MCF 10A (cell line): Measurements from ENCODE around the gene TANGO6. TPM values are rescaled to one million over a fixed set of nuclear protein-coding genes. Genes with fewer than 3 reads are reported as not detected.

Experiments
- BruUV-seq: library from RNA; stranded (reverse); fragments of 400-500 nt; replicated peaks from 2 replicates; lab custom pipeline; 2021; lab: Mats Ljungman, UMichigan
- CTCF ChIA-PET: fragments of 300-600 bp; sonication (Branson Sonifier 250); formaldehyde crosslinking; extraction: SDS; loops from one replicate; lab custom pipeline; 2021; ENCODE audit warnings: antibody characterized with exemption, inconsistent platforms; lab: Yijun Ruan, JAX
- POLR2A ChIA-PET: fragments of 300-600, 350-650 bp; sonication (Branson Sonifier 250); formaldehyde crosslinking; extraction: SDS; loops from one replicate; lab custom pipeline; 2020; ENCODE audit warnings: antibody characterized with exemption, inconsistent platforms; lab: Yijun Ruan, JAX
- DNase-seq: peaks from one replicate; pipeline ENCODE4 v3.0.0-alpha.2; 2018; ENCODE audit not compliant: unreplicated experiment
- H3K27ac Mint-ChIP-seq: one replicate; pipeline ENCODE4 v1.8.0; 2022; ENCODE audit warnings: mild to moderate bottlenecking, low read depth, mixed read lengths; ENCODE audit not compliant: unreplicated experiment
- H3K27me3 Mint-ChIP-seq: one replicate; pipeline ENCODE4 v1.8.0; 2022; ENCODE audit warnings: mixed read lengths; ENCODE audit not compliant: insufficient read depth, unreplicated experiment
- H3K36me3 Mint-ChIP-seq: one replicate; pipeline ENCODE4 v1.8.0; 2022; ENCODE audit warnings: mild to moderate bottlenecking, moderate library complexity, mixed read lengths; ENCODE audit not compliant: insufficient read depth, unreplicated experiment
- H3K4me1 Mint-ChIP-seq: one replicate; pipeline ENCODE4 v1.8.0; 2022; ENCODE audit warnings: mixed read lengths; ENCODE audit not compliant: insufficient read depth, unreplicated experiment
- H3K4me3 Mint-ChIP-seq: one replicate; pipeline ENCODE4 v1.8.0; 2022; ENCODE audit warnings: mild to moderate bottlenecking, moderate library complexity, mixed read lengths; ENCODE audit not compliant: unreplicated experiment
- H3K9me3 Mint-ChIP-seq: one replicate; pipeline ENCODE4 v1.8.0; 2022; ENCODE audit warnings: mixed read lengths; ENCODE audit not compliant: unreplicated experiment
- CTCF ChIP-seq: fragments of 200-600 bp; IDR thresholded peaks from one replicate; pipeline ENCODE4 v1.8.0; 2022; ENCODE audit warnings: antibody characterized with exemption, mild to moderate bottlenecking; ENCODE audit not compliant: unreplicated experiment
- intact Hi-C: fragments of 100-400 bp; cut with micrococcal nuclease; formaldehyde crosslinking; loops from 2 replicates; pipeline ENCODE4 v1.14.1; 2022
- total RNA-seq: library from RNA; stranded (reverse); gene quantifications from 2 replicates; pipeline ENCODE4 v1.2.3, GENCODE V29; 2022

TANGO6 gene
- total RNA-seq, 1 experiment from 2014 or later: 21.8 TPM

- TF ChIP-seq CTCF: no peak
- no peaks in the 10 kb centered on the region for H3K27me3 Mint-ChIP-seq
- intact Hi-C loops: loop anchor here (5.0 kb wide), 1 partner anchor 60 kb away; no protein-coding TSS in a partner anchor
- no peaks in the 10 kb centered on the region for H3K9me3 Mint-ChIP-seq
- BruUV-seq: no TSS peak
- H3K4me1 Mint-ChIP-seq: peaks cover 21% of the 10 kb centered on the region
- no peak for DNase-seq
- CTCF ChIA-PET: interaction anchor here (0.6 to 1.5 kb wide), 6 partner anchors 22 to 211 kb away, joined by 3 to 9 read pairs (median 4); no protein-coding TSS in a partner anchor
- H3K27ac Mint-ChIP-seq: no peak overlapping the region
- POLR2A ChIA-PET: interaction anchor here (0.7 to 1.1 kb wide), 2 partner anchors 35 to 212 kb away, joined by 3 to 6 read pairs; no protein-coding TSS in a partner anchor
- no peak overlapping the region for H3K4me3 Mint-ChIP-seq
- peaks cover 28% of the 10 kb centered on the region for H3K36me3 Mint-ChIP-seq
Measured at GRCh38 chr16:68802190-68802589, 41.1 kb upstream of the TANGO6 start.

- DNase-seq: no peak
- ChIA-PET CTCF (interaction anchor here (0.6 to 1.9 kb wide), 2 partner anchors 106 to 216 kb away, joined by 3 to 9 read pairs; no protein-coding TSS in a partner anchor), POLR2A (interaction anchor here (0.5 to 0.8 kb wide), 2 partner anchors 68 to 822 kb away, joined by 3 read pairs; no protein-coding TSS in a partner anchor)
- H3K36me3 Mint-ChIP-seq: peaks cover 62% of the 10 kb centered on the region
- no peaks in the 10 kb centered on the region for H3K4me1 Mint-ChIP-seq
- no peaks in the 10 kb centered on the region for H3K9me3 Mint-ChIP-seq
- H3K27me3 Mint-ChIP-seq: no peaks in the 10 kb centered on the region
- BruUV-seq: no TSS peak
- no peak overlapping the region for H3K4me3 Mint-ChIP-seq
- intact Hi-C loops: no loop called here
- H3K27ac Mint-ChIP-seq: no peak overlapping the region
- TF ChIP-seq CTCF: no peak
Measured at GRCh38 chr16:68806422-68806821, 36.9 kb upstream of the TANGO6 start.

GRCh38 chr16:68806981-68807380 lies 36.4 kb upstream of the TANGO6 start:
- no peak overlapping the region for H3K27ac Mint-ChIP-seq
- H3K9me3 Mint-ChIP-seq: no peaks in the 10 kb centered on the region
- no TSS peak for BruUV-seq
- intact Hi-C loops: no loop called here
- H3K4me3 Mint-ChIP-seq: no peak overlapping the region
- peaks cover 66% of the 10 kb centered on the region for H3K36me3 Mint-ChIP-seq
- ChIA-PET CTCF (interaction anchor here (1.0 to 1.9 kb wide), 3 partner anchors 8 to 279 kb away, joined by 3 to 9 read pairs (median 3); no protein-coding TSS in a partner anchor), POLR2A (interaction anchor here (0.5 to 1.1 kb wide), 4 partner anchors 36 to 821 kb away, joined by 3 read pairs; partner anchors contain the start of gene TANGO6)
- no peak for TF ChIP-seq CTCF
- DNase-seq: no peak
- H3K4me1 Mint-ChIP-seq: no peaks in the 10 kb centered on the region
- no peaks in the 10 kb centered on the region for H3K27me3 Mint-ChIP-seq

- peaks cover 58% of the 10 kb centered on the region for H3K36me3 Mint-ChIP-seq
- BruUV-seq: no TSS peak
- no peak for TF ChIP-seq CTCF
- intact Hi-C loops: no loop called here
- ChIA-PET CTCF (interaction anchor here (0.6 to 0.8 kb wide), 3 partner anchors 105 to 397 kb away, joined by 3 read pairs; no protein-coding TSS in a partner anchor), POLR2A (no interaction called here)
- no peak overlapping the region for H3K27ac Mint-ChIP-seq
- H3K4me1 Mint-ChIP-seq: no peaks in the 10 kb centered on the region
- no peak for DNase-seq
- H3K4me3 Mint-ChIP-seq: no peak overlapping the region
- H3K27me3 Mint-ChIP-seq: no peaks in the 10 kb centered on the region
- H3K9me3 Mint-ChIP-seq: no peaks in the 10 kb centered on the region
Measured at GRCh38 chr16:68814516-68814915, 28.8 kb upstream of the TANGO6 start.
